SK-N-MC (cell line): Measurements from ENCODE around the gene RNF112.
A peak's percentile ranks its signal among the peaks of the same experiment; 100 is the strongest.

Experiments
- DNase-seq: peaks from one replicate; pipeline ENCODE4 v3.0.0-alpha.2; 2011; ENCODE audit warnings: low read depth, low spot score
- H3K27ac ChIP-seq: fragments of 200-600 bp; sonication (generic); 2 replicates; pipeline ENCODE4 v1.5.1; 2016; ENCODE audit warnings: mixed run types
- H3K36me3 ChIP-seq: fragments of 200-600 bp; sonication (generic); 2 replicates; pipeline ENCODE4 v1.6.1; 2017; ENCODE audit warnings: antibody characterized with exemption, low read length, mixed read lengths; ENCODE audit not compliant: insufficient read depth
- H3K4me3 ChIP-seq: fragments of 200-600 bp; sonication (generic); 2 replicates; pipeline ENCODE4 v1.5.1; 2016
- H3K9ac ChIP-seq: fragments of 200-600 bp; sonication (generic); 2 replicates; pipeline ENCODE4 v1.8.0; 2017; ENCODE audit warnings: mixed run types, mixed read lengths; ENCODE audit not compliant: insufficient read length
- H3K9me3 ChIP-seq: fragments of 200-600 bp; sonication (generic); 2 replicates; pipeline ENCODE4 v1.6.1; 2017; ENCODE audit warnings: low read depth, mild to moderate bottlenecking, antibody characterized with exemption, low read length, moderate library complexity, mixed read lengths
- EZH2 ChIP-seq: fragments of 200-600 bp; sonication (generic); IDR thresholded peaks from one replicate; pipeline ENCODE4 v1.6.1; 2017; ENCODE audit warnings: antibody characterized with exemption
- FOXP2 ChIP-seq: optimal IDR thresholded peaks from 2 replicates; pipeline ENCODE3; 2011; ENCODE audit warnings: mild to moderate bottlenecking, moderate library complexity; ENCODE audit not compliant: insufficient read depth; ENCODE audit errors: extremely low read length, control extremely low read depth
- POLR2AphosphoS5 ChIP-seq: IDR thresholded peaks from 2 replicates; pipeline ENCODE4 v1.6.1; 2012; ENCODE audit warnings: mild to moderate bottlenecking, low read depth, low read length, borderline replicate concordance

Gene RNF112

DNA sequence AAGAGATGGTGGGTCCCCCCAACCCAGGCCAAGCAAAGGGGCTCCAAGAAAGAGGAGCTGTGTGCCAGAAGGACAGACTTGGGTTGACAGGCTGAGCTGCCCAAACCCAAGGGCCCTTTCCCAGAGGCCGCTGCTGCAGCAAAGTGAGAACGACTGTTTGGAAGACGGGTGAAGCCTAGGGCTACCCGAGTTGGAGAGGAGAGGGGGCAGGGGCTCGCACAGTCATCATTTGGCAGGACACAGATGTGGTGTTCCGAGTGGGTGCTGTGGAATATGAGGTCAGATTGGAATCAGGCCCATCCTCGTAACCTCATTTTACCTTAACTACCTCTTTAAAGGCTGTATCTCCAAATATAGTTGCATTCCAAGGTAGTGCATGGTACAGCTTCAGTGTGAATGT lies 18.7 kb upstream of the RNF112 start:
- no peaks in the 10 kb centered on the region for H3K9me3 ChIP-seq
- DNase-seq, result no peak
- H3K36me3 ChIP-seq, result no peaks in the 10 kb centered on the region
- H3K9ac ChIP-seq, result no peak overlapping the region
- H3K27ac ChIP-seq, result no peak overlapping the region
- H3K4me3 ChIP-seq, result no peak overlapping the region
- no peak for TF ChIP-seq EZH2
- no peak for TF ChIP-seq POLR2AphosphoS5
- no peak for TF ChIP-seq FOXP2

DNA sequence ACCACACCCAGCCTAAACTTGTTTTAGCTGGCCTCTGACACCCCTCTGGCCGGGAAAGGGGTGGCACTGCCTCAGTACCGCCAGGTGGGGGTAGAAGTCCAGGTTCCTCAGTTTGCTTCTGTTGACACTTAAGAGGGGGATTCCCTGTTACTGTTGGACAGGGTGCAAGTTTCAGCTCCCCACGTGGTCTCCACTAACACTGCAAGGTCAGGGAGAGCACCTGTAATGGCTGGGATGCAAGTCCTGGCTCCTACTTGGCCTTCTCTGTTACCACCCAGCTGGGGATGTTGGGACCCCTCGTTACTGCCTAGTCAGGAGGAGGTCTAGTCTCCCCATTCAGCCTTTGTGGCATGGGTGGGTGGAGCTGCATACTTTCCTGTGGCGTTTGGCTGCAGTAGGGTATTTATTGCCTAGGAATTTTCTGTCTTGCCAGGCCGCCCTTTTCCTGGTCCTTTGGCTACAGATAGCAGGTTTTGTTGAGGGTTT lies 13.4 kb upstream of the RNF112 start:
- Histone ChIP-seq H3K27ac (peak overlapping the region; percentile 80), H3K9me3 (no peaks in the 10 kb centered on the region), H3K9ac (no peak overlapping the region), H3K4me3 (no peak overlapping the region), H3K36me3 (no peaks in the 10 kb centered on the region)
- DNase-seq, result no peak
- TF ChIP-seq EZH2 (no peak), POLR2AphosphoS5 (no peak), FOXP2 (no peak)

DNA sequence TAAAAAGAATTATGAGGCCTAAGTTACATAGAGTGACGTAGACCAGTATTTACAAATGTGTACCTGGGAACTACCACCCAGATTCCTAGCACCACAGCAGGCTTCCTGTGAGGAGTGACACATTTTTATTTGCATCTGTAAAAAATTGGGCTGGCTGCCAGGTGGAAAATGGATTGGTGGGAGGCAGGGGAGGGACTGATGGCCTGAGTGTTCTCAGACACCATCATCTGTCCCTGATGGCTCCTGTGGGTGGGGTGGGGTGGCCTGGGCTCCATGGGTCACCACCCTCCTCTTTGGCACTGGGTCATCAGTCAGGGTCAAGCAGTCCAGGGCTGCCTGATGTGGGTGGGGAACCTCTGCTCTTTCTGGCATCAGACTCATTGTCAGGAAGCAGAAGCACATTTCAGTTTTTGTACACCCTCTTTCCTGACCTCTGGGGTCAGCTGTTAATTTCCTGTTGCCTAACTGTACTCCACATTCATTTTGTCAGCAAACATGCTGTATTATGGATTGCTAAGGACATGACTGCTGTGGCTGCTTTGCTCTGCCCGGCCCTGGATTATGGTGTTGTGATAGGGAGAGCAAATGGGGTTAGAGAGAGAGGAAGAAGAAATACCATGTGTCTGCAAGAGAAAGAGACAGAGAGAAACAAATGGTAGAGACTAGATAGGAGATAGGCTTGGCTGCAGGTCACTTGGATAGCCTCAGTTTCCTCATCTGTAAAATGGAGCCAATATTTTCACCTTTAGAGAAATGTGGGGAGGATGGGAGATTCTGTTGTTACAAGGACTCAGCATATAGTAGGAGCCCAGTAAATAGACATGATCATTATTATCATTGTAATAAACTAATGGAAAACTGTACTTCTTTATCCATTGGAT lies 12.5 kb upstream of the RNF112 start:
- no peak for DNase-seq
- 0 out of 2 replicates have a peak overlapping the region, but pooled peaks have one; percentile 15 for H3K4me3 ChIP-seq
- TF ChIP-seq EZH2, result no peak
- no peak for TF ChIP-seq FOXP2
- no peak for TF ChIP-seq POLR2AphosphoS5
- H3K9me3 ChIP-seq, result no peaks in the 10 kb centered on the region
- peak overlapping the region; percentile 80 for H3K27ac ChIP-seq
- no peak overlapping the region for H3K9ac ChIP-seq
- H3K36me3 ChIP-seq, result no peaks in the 10 kb centered on the region

DNA sequence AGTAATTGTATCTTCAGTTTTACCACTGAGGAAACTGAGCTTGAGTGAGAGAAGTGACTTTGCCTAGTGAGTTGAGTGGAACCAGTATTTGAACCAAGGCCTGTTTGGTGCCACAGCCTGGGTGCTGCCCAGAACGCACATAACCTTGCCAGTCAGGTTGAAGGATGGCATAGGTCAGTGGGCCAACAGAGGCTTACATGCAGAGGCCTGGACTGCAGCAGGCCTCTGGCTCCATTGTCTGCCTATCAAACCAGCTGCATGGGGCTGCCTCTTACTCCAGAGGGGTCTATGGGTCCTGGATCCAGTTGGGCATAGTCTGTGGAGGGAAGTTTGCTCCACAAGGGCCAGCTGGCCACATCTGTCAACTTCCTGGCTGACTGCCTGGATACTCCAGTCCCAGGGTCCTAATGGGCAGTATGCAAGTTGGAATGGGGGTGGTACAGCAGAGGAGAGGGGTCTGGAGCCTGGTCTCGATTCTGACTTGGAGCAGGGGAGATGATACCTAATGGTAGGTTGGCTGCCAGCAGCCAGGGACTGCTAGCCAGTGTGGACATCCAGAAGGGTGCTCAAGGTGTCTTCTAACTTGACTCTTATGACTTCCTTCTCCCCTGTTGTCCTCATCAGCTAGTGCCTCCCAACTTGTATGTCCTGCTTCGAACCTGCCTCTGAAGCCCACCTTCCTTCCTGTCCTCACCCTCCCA lies 11.1 kb upstream of the RNF112 start:
- TF ChIP-seq POLR2AphosphoS5, result no peak
- TF ChIP-seq FOXP2, result no peak
- no peak for TF ChIP-seq EZH2
- H3K36me3 ChIP-seq, result no peaks in the 10 kb centered on the region
- H3K9me3 ChIP-seq, result no peaks in the 10 kb centered on the region
- no peak overlapping the region for H3K27ac ChIP-seq
- H3K9ac ChIP-seq, result no peak overlapping the region
- H3K4me3 ChIP-seq, result no peak overlapping the region
- no peak for DNase-seq

DNA sequence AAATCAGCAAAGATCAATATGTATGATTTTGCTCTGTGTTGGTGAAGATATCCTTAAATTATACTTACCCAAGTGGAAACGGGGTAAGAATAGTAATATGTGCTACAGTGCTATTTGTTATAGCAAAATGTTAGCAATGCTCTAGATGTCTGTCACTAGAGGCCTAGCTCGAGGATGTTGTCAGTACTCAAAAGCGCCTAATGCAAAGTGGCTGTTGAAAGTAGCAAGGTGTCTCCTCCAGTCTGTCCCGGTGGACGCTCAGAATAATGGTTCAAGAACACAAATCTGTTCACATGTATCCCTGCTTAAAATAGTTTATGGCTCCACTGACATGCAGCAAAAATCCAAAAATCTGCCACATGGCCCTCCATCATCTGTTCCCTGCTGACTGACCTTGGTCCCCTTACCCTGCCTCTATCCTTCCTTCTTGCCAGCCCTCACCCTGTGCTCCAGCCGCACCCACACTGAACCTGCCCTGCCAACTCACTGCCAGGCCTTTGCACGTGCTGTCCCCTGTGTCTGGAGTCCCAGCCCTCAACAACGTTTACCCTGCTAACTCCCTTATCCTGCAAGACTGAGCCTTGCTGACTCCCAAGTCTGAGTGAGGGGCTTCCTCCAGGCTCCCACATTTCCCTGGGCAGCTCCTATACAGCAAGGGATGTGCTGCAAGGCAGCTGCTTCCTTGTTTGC lies 9.6 kb upstream of the RNF112 start:
- TF ChIP-seq POLR2AphosphoS5 (no peak), FOXP2 (no peak), EZH2 (no peak)
- H3K4me3 ChIP-seq, result no peak overlapping the region
- DNase-seq, result no peak
- no peaks in the 10 kb centered on the region for H3K9me3 ChIP-seq
- peak overlapping the region; percentile 51 for H3K9ac ChIP-seq
- no peaks in the 10 kb centered on the region for H3K36me3 ChIP-seq
- peak overlapping the region; percentile 90 for H3K27ac ChIP-seq

DNA sequence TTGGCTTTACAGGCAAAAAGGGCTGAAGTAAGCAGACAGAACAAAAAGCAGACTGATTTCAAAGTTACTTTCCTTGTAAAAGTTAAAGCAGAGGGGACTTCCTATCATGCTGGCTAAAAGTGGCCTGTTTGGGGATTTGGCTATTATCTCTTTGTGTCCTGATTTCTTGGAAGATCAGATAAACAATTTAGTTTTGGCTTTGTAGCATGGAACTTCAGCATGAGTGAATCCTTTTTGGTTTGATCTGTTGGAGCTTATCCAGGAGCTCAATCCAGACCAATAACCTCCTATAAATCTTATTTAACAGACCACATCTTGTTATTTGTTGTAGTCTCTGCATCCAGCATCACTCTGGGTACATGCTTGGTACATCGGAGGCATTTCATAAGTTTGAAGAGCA lies 8.9 kb upstream of the RNF112 start:
- H3K9ac ChIP-seq, result peak overlapping the region; percentile 51
- no peak overlapping the region for H3K4me3 ChIP-seq
- TF ChIP-seq POLR2AphosphoS5 (no peak), FOXP2 (no peak), EZH2 (no peak)
- no peak for DNase-seq
- H3K36me3 ChIP-seq, result no peaks in the 10 kb centered on the region
- no peaks in the 10 kb centered on the region for H3K9me3 ChIP-seq
- H3K27ac ChIP-seq, result peak overlapping the region; percentile 90

DNA sequence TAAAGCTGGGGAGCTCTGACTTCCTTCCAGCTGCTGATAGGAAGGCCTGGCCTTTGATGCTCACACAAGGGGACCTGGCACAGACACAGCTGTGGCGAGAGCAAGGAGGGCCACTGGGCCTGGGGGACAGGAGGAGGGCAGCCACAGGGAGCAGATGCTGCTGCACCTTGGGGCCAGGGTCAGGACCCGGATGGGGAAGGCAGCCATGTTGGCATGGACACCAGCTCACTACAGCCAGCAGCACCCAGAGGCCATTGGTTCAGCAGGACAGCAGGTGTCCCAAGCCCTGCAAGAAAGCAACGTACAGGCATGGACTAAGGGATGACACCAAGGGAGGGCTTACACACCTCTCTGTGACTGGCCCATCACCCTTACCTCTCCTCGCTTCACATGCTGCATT lies 8.0 kb upstream of the RNF112 start:
- Histone ChIP-seq H3K36me3 (no peaks in the 10 kb centered on the region), H3K9me3 (no peaks in the 10 kb centered on the region), H3K4me3 (no peak overlapping the region), H3K27ac (no peak overlapping the region), H3K9ac (no peak overlapping the region)
- DNase-seq, result no peak
- TF ChIP-seq EZH2 (no peak), POLR2AphosphoS5 (no peak), FOXP2 (no peak)

DNA sequence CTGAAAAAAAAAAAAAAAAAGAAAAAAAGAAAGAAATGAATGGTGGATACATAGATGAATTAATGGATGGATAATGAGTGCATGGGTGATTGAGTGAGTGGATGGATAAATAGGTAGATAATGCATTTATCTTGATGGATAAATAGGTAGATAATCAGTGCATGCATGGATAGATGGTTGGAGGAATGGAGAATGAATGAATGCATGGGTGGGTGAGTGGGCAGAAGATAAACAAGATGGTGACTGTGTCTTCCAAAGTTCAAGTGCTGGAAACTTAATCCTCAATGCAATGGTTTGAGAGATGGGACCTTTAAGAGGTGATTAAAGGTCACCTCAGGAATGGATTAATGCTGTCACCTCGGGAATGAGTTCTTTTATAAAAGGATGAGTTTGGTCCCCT lies 6.8 kb upstream of the RNF112 start:
- TF ChIP-seq POLR2AphosphoS5, result no peak
- no peak for TF ChIP-seq FOXP2
- TF ChIP-seq EZH2, result no peak

More for the DNA sequence above, 6.8 kb upstream of the RNF112 start:
- DNase-seq, result no peak
- H3K9me3 ChIP-seq, result no peaks in the 10 kb centered on the region
- H3K9ac ChIP-seq, result no peak overlapping the region
- no peaks in the 10 kb centered on the region for H3K36me3 ChIP-seq
- H3K27ac ChIP-seq, result no peak overlapping the region
- no peak overlapping the region for H3K4me3 ChIP-seq
